NCI-H345 treated with DMSO at 0.1 percent for 48 hours (cell line): ENCODE measurements around the gene PLIN1.

Experiments used
- DNase-seq: peaks from one replicate; lab custom pipeline; 2025; ENCODE audit not compliant: unreplicated experiment; lab: John Stamatoyannopoulos, UW

Gene PLIN1

GRCh38 chr15:89654847-89655805, 24.0 kb downstream of the PLIN1 start, which contains the start of gene KIF7:
Gene KIF7 (minus strand): TSS chr15:89655467. CDS start chr15:89652930, 2,537 bp downstream.
- no peak for DNase-seq

GRCh38 chr15:89654301-89654761, 24.8 kb downstream of the PLIN1 start:
- DNase-seq: no peak

GRCh38 chr15:89653578-89653977, 25.6 kb downstream of the PLIN1 start:
- no peak for DNase-seq

GRCh38 chr15:89652666-89653065, 26.5 kb downstream of the PLIN1 start:
- no peak for DNase-seq

- no peak for DNase-seq
These were observed 27.0 kb downstream of the PLIN1 start for GRCh38 chr15:89652131-89652530.

- DNase-seq: no peak
These were observed 29.5 kb downstream of the PLIN1 start for GRCh38 chr15:89649716-89650115.

GRCh38 chr15:89649013-89649625, 30.0 kb downstream of the PLIN1 start:
- no peak for DNase-seq

GRCh38 chr15:89648106-89649012, 30.8 kb downstream of the PLIN1 start:
- DNase-seq: no peak

GRCh38 chr15:89647191-89647851, 31.8 kb downstream of the PLIN1 start:
- peak; percentile 3 for DNase-seq

- no peak for DNase-seq
These were observed 32.6 kb downstream of the PLIN1 start for GRCh38 chr15:89646416-89647141.

GRCh38 chr15:89645680-89646079, 33.5 kb downstream of the PLIN1 start:
- DNase-seq: no peak

- DNase-seq: no peak
These were observed 37.1 kb downstream of the PLIN1 start for GRCh38 chr15:89642106-89642505.

GRCh38 chr15:89641053-89641452, 38.1 kb downstream of the PLIN1 start:
- no peak for DNase-seq

GRCh38 chr15:89640245-89640644, 38.9 kb downstream of the PLIN1 start:
- no peak for DNase-seq

GRCh38 chr15:89633585-89633984, 45.6 kb downstream of the PLIN1 start:
- DNase-seq: no peak

GRCh38 chr15:89632563-89633430, 46.4 kb downstream of the PLIN1 start:
- DNase-seq: no peak

- DNase-seq: no peak
These were observed 47.3 kb downstream of the PLIN1 start for GRCh38 chr15:89631902-89632264.

GRCh38 chr15:89630974-89631901, 47.9 kb downstream of the PLIN1 start:
- DNase-seq: no peak
